ENCODE results near the gene SPEG.
"Not testable (repeated sequence)": the region's sequence is repeated elsewhere in the genome, so short reads cannot be mapped to it uniquely, and the experiment has no call there.

SPEG gene

DNA sequence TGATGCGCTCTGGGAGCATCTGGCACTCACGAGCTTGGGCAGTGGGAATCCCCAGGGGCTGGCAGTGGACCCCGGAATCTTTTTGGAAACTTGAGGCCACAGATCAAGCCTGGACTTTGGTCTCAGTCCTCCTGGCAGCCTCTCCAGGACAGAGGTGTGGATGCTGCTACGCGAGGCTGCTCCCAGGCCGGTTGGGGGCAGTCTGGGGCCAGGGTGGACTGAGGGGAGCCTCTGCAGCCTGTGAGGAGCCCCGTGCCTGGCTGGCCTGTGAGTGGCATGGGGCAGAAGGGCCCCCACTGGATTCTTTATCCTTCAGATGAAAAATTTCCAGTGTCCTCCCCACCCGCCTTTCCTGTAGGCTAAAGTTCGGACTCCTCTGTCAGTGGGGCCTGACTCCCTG is 29.2 kb upstream of the SPEG start:
- DNase-seq, result no peak

DNA sequence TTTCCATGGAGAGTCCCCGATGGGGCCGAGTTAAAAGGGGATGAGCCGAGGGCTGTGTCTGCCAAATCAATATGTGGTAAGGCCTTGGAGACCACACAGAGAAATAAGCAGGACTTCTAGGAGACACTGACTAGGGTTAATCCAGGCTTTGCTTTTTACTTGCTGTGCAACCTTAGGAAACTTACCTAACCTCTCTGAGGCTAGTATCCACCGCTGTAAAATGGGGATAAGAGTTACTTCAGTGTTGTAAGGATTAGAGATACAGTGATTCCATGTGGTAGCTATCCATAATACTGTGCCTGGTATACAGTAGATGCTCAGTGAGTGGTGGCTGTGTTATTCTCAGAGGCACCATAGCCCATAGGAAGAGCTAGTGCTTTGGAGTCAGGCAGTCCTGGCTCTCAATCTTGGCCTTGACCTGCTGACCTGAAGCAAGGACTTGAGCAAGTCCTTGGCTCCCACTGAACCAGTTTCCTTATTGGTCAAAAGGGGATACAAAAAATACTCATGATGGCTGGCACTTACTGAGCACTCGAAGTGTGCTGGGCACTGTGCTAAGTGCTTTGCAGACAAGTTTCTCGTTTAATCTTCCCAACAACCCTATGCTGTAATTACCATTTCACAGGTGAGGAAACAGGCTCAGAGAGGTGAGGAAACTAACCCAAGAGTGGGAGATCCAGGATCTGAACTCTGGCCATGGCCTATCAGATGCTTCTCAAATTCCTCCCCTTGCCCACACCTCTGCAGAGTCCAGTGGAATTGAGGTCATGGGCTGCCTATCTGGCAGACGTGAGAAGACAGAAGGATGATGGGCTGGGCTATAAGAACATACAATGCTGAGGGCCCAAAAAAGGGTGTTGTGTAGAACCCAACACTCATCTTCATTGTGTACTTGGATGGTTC is 28.4 kb upstream of the SPEG start:
- no peak for DNase-seq

DNA sequence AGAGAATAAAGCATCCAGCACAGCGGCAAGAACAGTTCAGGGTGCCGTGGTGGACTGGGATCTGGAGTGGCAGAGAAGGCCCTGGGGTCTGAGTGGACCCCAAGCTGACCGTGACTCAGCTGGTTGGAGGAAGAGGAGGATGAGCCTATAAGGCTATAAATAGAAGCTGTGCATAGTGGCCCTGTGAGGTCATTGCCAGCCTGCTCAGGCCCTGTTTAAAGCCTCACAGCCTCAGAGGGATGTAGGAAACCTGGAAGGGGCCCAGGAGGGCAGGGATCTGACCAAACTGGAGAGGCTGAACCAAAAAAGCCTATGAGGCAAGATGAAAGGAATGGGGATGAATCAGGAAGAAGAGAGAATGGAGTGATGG is 27.8 kb upstream of the SPEG start:
- no peak for DNase-seq

DNA sequence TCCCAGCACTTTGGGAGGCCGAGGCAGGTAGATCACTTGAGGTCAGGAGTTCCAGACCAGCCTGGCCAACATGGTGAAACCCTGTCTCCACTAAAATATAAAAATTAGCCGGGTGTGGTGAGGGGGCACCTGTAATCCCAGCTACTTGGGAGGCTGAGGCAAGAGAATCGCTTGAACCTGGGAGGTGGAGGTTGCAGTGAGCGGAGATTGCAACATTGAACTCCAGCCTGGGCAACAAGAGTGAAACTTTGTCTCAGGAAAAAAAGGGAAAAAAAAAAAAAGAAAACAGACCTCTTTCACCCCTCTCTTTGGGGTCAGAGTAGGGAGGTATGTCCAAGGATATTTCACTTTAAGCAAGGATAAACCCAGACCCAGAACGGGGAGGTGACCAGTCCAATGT is 27.3 kb upstream of the SPEG start:
- DNase-seq, result not testable (repeated sequence)

DNA sequence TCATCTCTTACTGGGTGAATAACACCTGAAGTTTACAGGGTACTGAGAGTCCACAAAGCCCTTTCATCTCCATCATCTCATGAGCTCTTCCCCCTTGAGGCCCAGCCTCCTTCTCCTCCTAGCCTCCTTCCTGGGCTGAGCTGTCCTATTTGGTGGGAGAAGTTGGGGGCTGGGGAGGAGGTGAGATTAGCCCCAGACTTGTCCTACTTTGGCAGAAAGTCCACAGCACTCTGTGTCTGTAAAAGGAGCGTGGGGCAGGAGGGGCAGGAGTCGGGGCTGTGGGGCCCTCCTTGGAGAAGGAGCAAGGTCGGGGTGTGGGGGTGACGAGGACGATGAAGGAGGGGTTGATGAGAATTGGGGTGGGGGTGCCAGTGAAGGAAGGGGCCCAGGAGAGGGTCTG is 26.4 kb upstream of the SPEG start:
- DNase-seq, result no peak

DNA sequence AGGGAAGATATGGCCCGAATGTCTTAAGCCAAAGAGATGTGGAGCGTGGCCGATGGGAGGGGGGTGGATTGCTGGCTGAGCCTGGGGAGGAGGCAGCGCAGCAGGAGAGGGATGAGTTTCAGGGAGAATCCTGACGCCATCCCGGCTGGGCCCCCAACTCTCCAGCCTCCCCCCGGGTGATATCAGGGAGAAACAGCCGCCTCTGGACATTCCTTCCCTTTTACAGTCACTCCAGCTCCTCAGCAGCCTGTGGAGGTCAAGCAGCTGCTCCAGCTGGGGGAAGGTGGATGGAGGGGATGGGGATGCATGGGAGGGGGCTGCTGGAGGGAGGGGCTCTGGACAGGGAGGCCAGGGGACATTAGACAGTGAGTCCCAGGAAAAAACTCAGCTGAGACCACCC is 26.0 kb upstream of the SPEG start:
- no peak for DNase-seq

DNA sequence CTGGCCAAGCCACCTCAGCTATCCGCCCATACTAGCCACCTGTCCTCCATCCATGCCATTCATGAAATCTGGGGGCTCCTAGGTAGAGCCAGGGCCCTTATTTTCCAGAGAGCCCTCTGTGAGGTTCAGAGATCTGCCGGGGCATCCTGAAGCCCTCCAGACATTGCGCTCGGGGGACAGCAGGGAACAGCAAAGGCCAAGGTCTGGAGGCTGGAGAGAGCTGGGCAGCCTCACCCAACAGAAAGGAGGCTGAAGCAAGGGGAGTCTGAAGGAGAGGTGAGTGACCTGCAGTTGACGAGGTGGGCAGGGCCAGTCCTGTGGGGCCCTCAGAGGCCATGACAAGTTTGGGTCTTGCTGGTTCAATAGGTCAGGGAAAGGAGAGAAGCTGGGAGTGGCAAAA is 25.0 kb upstream of the SPEG start:
- no peak for DNase-seq

DNA sequence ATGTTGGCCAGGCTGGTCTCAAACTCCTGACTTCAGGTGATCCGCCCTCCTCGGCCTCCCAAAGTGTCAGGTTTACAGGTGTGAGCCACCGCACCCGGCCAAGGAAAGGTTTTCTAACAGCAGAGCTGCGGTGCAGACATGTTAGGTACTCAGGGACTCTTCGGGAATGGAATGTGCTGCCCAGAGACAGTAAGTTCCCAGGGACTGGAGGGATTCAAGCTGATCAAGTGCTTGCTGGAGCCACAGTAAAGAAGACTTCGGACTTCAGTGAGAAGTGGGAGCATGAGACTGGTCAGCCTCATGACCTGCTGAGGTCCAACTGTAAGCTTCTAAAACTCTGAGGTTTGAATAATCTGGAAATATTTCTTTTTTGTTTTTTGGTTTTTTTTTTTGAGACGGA is 24.3 kb upstream of the SPEG start:
- DNase-seq, result no peak

DNA sequence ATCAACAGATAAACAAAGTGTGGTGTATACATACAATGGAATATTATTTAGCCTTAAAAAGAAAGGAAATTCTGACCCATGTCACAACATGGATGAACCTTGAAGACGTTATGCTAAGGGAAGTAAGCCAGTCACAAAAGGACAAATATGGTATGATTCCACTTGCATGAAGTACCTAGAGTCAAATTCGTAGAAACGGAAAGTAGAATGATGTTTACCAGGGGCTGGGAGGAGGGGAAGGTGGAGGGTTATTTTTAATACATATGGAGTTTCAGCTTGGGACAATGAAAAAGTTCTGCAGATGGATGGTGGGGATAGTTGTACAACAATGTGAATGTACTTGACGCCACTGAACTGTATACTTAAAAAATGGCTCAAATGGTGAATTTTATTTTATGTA is 19.8 kb upstream of the SPEG start:
- no peak for DNase-seq

DNA sequence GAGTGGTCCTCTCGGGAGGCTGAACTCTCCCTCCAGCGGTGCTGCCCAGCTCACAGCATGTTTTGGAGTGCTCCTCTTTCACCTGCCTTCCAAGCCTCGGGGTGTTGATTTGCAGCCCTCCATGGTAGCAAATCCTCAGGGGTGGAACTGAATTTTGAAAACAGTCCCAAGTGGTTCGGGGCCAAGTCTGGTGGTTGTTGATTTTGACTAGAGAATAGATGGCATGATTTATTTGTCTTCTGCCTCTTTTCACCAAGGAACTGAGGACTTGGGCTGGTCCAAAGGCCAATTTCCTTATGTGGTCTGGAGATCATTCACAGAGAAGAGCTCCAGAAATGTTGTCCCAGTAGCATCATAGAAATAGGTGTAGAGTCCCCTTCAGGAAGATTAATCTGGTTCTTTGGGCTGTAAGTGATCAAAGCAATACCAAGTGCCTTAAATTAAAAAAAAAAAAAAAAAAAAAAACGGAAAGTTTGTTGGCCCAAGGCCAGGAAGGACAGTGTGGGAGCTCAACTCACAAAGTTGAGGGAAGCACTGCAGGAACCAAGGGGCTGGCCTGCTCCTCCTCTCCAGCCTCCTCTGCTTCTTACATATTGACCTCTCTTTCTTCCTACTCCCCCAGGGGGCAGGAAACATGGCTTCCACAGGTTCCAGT is 18.9 kb upstream of the SPEG start:
- DNase-seq, result no peak

DNA sequence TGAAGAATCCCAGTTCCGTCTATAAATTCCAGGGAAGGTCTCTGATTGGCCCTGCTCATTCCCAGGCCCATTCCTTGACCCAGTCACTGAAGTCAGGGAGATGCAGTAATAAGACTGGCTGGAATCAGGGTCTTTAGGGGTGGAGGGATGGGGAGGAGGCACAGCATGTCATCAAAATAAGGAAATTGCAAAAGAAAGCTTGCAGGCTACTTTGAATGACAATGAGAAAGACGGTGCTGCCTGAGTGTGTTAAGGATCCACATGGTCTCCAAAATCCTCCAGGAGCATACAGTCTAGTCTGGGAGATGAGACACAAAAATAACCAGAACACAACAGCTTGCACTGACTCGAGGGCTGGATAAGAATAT is 18.4 kb upstream of the SPEG start:
- DNase-seq, result no peak

DNA sequence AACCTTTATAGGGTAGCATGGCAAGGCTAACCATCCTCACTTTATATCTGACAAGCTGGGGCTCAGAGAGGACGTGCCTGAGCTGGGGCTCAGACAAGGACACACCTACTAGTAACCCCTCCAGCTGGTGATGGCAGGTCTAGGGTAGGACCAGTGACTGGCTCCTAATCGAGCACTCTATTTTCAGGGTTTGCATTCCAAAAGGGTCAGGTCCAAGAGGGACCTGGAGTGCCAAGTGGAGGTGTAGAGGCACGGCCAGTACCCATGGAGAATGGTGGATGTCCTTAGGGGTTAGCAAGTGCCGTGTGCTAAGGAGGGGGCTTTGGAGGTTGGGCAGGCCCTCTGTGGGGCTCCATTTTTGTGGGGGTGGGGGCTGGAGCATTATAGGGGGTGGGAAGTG is 17.7 kb upstream of the SPEG start:
- DNase-seq, result no peak

DNA sequence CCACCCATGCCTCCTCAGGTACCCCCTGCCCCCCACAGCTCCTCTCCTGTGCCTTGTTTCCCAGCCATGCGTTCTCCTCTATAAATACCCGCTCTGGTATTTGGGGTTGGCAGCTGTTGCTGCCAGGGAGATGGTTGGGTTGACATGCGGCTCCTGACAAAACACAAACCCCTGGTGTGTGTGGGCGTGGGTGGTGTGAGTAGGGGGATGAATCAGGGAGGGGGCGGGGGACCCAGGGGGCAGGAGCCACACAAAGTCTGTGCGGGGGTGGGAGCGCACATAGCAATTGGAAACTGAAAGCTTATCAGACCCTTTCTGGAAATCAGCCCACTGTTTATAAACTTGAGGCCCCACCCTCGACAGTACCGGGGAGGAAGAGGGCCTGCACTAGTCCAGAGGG is 17.3 kb upstream of the SPEG start:
- DNase-seq, result no peak

DNA sequence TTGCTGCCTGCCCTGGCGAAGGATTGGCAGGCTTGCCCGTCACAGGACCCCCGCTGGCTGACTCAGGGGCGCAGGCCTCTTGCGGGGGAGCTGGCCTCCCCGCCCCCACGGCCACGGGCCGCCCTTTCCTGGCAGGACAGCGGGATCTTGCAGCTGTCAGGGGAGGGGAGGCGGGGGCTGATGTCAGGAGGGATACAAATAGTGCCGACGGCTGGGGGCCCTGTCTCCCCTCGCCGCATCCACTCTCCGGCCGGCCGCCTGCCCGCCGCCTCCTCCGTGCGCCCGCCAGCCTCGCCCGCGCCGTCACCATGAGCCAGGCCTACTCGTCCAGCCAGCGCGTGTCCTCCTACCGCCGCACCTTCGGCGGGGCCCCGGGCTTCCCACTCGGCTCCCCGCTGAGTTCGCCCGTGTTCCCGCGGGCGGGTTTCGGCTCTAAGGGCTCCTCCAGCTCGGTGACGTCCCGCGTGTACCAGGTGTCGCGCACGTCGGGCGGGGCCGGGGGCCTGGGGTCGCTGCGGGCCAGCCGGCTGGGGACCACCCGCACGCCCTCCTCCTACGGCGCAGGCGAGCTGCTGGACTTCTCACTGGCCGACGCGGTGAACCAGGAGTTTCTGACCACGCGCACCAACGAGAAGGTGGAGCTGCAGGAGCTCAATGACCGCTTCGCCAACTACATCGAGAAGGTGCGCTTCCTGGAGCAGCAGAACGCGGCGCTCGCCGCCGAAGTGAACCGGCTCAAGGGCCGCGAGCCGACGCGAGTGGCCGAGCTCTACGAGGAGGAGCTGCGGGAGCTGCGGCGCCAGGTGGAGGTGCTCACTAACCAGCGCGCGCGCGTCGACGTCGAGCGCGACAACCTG is 16.3 kb upstream of the SPEG start, which contains the start of gene DES:
TSS of gene DES (plus strand) at position 223 of the 857 bp plus-strand sequence. CDS start at position 309, 86 bp downstream.
- DNase-seq, result no peak

DNA sequence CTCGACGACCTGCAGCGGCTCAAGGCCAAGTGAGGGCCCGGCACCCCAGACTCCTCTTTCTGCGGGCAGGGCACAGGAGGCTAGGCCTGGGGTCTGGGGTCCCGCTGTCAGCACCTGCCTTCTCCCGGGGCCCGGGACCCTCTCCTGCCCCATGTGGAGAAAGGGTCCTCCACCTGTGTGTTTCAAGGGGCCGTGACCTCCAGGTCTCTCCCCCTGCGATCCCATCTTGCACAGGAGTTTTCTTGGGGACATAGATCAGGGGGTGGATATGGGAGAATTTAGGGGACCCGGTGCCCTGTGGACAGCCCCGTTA is 15.7 kb upstream of the SPEG start:
- DNase-seq, result no peak

DNA sequence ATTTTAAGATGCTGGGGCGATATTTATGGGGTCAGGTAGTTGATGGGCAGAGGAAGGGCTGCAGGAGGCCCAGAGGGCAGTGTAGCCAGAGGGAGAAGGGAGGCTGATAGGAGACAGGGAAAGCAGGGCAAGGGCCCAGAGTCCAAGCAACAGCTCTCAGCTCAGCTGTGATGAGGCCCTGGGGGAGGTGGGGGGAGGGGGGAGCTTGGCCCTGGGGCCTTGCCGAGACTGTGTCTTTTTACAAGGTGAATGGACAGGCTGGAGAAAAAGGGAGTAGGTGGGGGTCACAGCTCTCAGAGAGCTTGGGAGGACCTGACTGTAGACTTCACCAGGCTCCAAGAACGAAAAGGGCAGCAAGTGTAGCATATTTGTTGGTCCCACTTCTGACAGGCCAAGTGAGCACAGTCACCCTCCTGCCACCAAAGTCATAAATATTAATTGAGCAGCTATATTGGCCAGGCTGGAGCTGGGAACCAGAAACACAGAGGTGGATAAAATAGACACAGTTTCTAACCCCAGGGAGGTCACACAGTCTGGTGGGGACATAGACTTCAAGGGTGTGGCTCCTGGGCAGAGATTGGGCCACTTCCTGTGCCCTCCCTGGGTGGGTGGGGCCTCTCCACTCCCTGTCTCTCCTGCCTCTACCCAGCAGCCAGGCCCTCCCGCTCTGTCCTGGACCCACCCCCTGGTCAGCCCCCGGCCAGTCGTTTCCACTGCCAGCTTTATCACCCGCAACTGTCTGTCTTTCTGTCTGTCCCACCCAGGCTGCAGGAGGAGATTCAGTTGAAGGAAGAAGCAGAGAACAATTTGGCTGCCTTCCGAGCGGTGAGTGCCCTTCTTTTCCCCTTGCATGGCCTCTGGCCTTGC is 15.1 kb upstream of the SPEG start:
- DNase-seq, result no peak

DNA sequence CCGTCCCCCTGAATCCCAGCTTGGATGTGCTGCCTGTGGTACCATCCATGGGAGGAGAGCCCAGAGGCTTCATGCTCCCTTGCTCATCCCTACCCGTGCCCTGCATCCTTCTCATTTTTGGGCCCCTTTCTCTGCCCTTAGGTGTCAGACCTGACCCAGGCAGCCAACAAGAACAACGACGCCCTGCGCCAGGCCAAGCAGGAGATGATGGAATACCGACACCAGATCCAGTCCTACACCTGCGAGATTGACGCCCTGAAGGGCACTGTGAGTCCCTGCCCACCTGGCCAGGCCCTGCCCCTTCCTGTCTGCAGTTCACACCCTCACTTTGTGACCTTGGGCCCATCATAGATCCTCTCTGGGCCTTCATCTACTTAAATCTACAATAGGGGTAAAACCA is 14.0 kb upstream of the SPEG start:
- no peak for DNase-seq

DNA sequence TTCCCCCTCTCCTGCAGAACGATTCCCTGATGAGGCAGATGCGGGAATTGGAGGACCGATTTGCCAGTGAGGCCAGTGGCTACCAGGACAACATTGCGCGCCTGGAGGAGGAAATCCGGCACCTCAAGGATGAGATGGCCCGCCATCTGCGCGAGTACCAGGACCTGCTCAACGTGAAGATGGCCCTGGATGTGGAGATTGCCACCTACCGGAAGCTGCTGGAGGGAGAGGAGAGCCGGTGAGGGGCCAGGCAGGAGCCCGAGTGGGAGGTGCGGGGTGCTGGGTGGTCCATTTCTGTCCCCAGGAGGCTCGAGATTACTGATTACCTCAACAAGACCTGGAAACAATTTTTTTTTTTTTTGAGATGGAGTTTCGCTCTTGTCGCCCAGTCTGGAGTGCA is 13.3 kb upstream of the SPEG start:
- DNase-seq, result no peak

DNA sequence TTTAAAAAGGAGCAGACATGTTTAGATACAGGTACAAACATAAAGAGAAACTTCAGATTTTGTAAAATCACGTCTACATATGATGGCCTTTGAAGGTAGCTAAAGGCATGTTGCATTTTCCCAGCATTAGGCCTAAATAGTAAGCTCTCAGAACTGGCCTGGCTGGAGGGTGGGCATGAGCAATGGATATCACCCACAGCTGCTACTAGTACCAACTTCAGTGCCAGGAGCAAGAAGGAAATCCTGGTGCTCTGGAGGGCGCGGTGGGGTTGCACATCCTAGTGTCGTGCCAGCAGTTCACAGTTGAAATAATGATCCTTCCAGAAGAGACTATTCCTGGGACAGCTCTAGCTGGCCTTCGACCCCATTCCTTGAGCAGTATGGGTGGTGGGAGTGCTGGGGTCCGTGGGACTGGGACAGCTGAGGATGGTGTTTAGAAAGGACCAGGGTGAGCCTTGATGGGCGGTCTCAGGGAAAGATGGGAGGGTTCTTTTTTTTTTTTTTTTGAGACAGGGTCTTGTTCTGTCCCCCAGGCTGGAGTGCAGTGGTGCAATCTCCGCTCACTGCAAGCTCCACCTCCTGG is 11.6 kb upstream of the SPEG start:
- DNase-seq, result no peak

DNA sequence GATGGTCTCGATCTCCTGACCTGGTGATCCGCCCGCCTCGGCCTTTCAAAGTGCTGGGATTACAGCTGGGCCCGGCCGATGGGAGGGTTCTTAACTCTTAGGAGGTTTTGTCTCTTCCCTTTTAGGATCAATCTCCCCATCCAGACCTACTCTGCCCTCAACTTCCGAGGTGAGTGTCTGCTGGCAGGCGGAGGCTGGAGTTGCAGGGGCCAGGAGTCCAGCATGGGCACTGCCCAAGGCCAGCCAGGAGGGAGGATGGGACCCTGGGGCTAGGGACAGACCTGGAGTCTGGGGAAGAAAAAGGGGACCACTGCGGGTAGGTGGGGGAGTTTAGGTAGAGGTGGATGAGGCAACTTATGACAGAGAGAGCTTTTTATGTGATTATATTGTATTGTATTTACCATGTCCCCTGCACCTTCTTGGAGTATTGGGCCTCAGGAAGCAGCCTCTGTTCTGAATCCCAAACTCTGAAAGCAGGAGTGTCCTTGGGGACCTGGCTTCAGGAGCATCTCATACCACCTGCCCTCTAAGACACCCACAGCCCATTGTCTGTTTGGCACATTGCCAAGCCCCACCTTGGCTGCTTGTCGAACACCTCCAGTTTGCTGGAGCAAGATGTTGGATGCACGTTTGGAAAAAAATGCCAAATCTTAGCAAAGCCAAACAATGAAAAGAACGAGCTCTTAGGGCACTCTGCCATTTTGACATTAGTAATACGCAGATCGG is 10.8 kb upstream of the SPEG start:
- DNase-seq, result no peak

DNA sequence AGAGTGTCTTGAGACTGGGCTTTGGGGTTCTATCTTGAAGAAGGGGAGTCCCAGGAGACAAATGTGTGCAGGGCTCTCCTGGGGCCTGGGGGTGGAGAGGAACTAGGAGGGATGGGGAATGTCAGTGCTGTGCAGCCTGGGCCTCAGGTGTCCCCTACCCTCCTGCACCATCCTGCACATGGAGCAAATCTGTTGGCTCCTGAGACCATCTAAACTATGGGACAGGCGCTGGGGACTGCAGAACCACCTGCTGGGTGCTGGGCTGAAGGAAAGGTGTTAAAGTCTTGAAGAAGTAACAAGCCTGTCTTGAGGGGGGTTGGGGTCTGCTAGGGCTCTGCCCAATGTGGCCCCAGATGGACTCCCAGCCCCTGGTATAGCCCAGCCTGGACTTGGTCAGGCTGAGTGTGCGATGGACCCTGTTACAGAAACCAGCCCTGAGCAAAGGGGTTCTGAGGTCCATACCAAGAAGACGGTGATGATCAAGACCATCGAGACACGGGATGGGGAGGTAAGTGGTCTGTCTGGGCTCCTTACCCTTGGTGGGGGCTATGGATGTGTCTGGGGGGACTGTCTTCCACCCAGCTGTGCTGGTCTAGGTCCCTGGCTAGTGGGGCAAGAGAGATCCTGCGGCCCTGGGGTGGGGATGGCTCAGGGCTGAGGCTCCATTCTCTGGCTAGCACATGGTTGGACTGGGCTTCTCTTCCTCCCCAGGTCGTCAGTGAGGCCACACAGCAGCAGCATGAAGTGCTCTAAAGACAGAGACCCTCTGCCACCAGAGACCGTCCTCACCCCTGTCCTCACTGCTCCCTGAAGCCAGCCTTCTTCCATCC is 9.2 kb upstream of the SPEG start:
- no peak for DNase-seq

Data from NCI-H2029 (cell line).